Muscle of back (tissue), 11 donors: Measurements from ENCODE around the gene GRAMD2B. TPM values are rescaled to one million over a fixed set of nuclear protein-coding genes. Genes with fewer than 3 reads are reported as not detected.
"Not testable (repeated sequence)": the region's sequence is repeated elsewhere in the genome, so short reads cannot be mapped to it uniquely, and the experiment has no call there.

ENCODE experiments used
- DNase-seq, 3 donors: peaks; one replicate each; pipeline versions ENCODE4 v3.0.0 to v3.0.0-alpha.2; 2013
- polyA plus RNA-seq, 10 donors: library from polyadenylated mRNA; unstranded; fragments of 120-200 nt; gene quantifications; one replicate each; pipeline ENCODE4 v1.2.1, GENCODE V29; 2013; ENCODE audit not compliant: insufficient read length in 10 of 10

GRAMD2B gene
- polyA plus RNA-seq, 10 donors: 11.7 to 18.1 (median 13.2) TPM

GRCh38 chr5:126403876-126404275 lies 19.3 kb upstream of the GRAMD2B start:
- peak; percentile 40 to 72 (median 61) for DNase-seq

DNA sequence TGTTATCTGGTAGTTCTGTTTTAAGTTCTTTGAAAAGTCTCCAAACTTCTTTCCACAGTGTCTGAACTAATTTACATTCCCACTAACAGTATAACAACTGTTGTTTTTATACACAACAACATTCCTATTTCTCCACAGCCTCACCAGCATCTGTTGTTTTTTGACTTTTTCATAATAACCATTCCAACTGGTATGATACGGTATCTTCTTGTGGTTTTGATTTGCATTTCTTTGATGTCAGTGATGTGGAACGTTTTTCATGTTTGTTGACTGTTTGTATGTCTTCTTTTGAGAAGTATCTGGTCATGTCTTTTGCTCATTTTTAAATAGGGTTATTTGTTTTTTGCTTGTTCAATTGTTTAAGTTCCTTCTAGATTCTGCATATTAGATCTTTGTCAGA lies 12.6 kb upstream of the GRAMD2B start:
- DNase-seq: no peak

- no peak for DNase-seq
Measured at GRCh38 chr5:126413856-126414255, 9.4 kb upstream of the GRAMD2B start.

GRCh38 chr5:126414874-126415502 lies 8.2 kb upstream of the GRAMD2B start:
- DNase-seq: peak; percentile 75 to 78 (median 77)

- DNase-seq: no peak
Measured at GRCh38 chr5:126415789-126416188, 7.4 kb upstream of the GRAMD2B start.

DNA sequence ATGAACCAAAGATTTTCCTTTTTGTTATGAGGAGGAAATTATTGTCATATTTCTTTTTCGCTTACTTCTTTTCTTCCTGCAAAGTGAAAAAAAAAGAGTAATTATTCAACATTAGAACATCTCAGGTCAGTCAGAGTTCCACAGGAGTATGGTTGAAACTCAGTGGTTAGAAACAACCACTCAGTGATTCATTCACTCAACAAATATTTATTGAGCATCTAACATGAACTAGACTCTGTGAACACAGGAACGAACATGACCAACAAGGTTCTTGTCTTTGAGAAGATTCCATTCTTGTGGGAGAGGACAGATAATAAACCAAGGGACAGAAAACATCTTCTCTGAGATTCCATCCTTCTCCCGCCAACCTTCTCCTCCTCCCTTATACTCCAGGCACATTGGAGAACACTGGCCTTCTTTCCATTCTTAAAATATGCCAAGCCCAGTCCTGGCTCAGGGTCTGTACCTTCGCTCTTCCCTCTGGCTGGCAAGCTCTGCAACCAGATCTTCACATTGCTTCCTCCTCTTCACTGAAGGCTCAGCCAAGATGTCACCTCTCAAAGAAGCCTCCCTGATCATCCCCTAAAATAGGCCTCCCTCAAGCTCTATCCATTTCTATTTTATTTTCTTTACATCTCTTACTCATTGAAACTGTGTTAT lies 6.8 kb upstream of the GRAMD2B start:
- DNase-seq: no peak

DNA sequence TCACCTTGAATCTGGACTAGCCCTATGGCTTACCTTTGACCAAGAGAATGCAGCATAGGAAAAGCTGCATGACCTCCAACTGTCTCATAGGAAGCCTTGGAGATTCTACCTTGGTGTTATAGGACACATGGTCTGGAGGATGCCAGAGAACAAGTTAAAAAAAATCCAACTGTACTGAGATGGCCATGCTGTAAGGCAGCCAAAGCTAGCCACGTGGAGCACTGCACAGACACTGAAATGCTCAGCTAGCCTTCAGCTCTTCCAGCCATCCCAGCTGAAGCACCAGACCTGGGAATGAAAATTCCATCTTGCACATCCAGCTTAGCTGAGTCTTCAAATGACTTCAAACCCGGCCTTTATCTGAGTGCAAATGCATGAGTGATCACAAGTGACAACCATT lies 6.0 kb upstream of the GRAMD2B start:
- DNase-seq: no peak

DNA sequence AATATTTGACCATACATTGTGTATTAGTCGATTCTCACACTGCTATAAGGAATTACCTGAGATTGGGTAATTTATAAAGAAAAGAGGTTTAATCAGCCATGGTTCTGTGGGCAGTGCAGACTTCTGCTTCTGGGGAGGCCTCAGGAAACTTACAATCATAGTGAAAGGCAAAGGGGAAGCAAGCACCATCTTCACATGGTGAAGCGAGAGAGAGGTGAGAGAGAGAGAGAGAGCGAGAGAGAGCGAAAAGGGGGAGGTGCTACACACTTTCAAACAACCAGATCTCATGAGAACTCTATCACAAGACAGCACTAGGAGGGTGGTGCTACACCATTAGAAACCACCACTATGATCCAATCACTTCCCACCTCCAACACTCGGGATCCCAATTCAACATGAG lies 4.1 kb upstream of the GRAMD2B start:
- DNase-seq: no peak

DNA sequence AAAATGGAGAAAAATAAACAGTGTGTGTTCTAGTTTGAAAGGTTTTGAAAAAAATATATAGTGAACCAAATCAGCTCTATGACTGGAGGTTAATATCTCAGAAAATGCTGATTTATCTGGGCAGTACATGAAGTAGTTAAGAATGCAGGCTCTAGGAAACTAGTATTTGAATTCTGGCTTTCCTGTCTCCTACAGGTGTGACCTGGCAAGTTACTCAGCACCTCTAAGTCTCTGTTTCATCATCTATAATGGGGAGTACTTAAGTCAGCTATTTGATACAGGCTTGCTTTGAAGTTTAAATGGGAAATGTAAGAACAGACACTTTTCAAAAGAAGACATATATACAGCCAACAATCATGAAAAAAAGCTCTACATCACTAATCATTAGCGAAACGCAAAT lies 5.2 kb downstream of the GRAMD2B start:
- DNase-seq: no peak

DNA sequence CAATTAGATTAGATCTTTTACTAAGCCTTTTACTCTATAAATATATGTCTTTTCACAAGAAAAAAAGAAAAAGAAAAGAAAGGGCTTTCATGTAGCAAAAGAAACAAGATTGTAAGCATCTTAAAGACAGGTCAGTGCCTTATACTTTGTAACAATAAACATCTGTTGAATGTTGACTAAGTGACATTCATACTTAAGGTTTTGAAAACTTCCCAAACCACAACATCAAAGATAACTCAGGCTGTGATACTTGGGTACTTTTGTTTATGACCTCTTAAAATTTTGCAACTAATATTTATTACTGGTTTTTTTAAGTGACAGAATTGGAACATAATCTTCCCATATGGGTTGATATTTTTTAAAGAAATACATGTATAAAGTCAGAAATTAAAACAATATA lies 7.4 kb downstream of the GRAMD2B start:
- DNase-seq: no peak

GRCh38 chr5:126433701-126434100 lies 10.5 kb downstream of the GRAMD2B start:
- peak in 1 of 3 donors; percentile 36 for DNase-seq

- DNase-seq: no peak
Measured at GRCh38 chr5:126435261-126435660, 12.1 kb downstream of the GRAMD2B start.

DNA sequence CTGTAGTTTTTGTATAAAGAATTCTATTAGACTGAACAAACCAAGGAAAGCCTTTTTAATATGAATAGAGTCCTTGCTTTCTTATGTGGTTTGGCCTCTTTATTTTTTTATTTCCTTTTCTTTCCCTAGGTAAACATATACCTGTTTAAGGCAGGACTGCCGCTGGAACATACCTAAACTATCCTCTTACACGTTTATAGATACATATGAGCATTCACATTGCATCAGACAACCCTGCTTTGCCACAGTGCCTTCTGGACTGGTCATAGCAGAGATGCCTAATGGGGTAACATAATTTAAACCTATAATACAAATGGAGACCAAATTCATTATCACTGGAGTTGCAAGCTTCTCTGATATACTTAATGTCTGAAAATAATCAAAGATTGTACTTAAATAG lies 12.5 kb downstream of the GRAMD2B start:
- no peak for DNase-seq

DNA sequence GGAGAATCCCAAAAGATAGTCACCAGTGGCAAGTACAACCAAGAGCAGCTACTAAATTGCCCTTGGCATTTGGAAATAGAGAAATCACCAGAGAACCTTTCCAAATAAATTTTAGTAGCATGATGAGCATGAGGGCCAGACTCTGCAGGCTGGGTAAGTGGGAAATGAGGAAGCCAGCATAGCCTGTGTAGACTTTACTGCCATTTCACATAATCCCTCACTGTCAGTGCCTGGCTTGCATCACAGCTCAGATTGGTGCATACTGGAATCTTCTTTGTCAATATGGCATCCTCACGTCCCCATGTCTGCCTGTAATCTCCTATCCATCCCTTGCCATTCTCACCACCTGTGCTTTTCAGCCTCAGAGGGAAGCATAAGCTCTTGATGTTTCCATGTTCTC lies 14.5 kb downstream of the GRAMD2B start:
- no peak for DNase-seq

- no peak for DNase-seq
Measured at GRCh38 chr5:126438267-126438666, 15.1 kb downstream of the GRAMD2B start.

GRCh38 chr5:126438868-126439267 lies 15.7 kb downstream of the GRAMD2B start:
- DNase-seq: no peak

- not testable (repeated sequence) for DNase-seq
Measured at GRCh38 chr5:126439724-126440123, 16.5 kb downstream of the GRAMD2B start.

- no peak for DNase-seq
Measured at GRCh38 chr5:126441230-126441629, 18.0 kb downstream of the GRAMD2B start.

- DNase-seq: peak; percentile 60 to 78 (median 76)
Measured at GRCh38 chr5:126443374-126443851, 20.2 kb downstream of the GRAMD2B start.

GRCh38 chr5:126444137-126444536 lies 20.9 kb downstream of the GRAMD2B start:
- no peak for DNase-seq

DNA sequence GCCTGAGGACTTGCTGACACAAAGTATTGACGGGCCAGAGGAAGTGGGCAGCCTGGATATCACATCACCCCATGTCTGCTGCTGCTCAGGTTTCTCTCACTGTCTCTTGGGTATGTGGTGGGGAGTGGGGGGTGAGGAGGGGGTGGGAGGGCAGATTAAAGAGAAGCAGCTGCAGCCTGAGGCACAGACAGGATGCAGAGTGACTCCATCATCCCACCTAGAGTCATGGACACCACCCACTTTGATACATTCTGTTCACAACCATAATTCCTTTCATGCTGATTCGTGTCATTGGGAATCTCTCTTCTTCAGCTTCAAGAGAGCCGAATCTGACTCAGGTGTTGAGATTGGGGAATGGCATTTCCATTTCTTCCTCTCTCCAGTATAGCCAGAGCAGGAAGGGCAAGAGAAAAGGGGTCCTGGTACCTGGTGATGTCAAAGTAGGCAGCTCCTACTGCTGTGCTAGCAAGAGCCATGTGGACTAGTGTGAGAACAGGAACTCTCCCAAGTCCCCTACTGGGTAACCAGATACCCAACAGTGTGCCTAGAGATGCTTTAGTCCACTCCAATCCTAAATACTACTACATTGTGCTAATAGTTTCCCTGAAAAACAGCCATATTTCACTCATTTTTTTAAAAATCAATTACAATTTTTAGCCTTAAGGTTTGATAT lies 22.4 kb downstream of the GRAMD2B start:
- DNase-seq: no peak

GRCh38 chr5:126446498-126447224 lies 23.5 kb downstream of the GRAMD2B start:
- peak in 1 of 3 donors; percentile 62 for DNase-seq
